Coronary artery (tissue), 2 donors: ENCODE measurements around the gene FAM228B.

Experiments used
- DNase-seq: peaks from one replicate; pipeline ENCODE4 v3.0.0-alpha.2; 2017; ENCODE audit warnings: low spot score
- H3K27ac ChIP-seq, 2 donors: fragments of 200-600 bp; sonication (generic); one replicate each; pipeline ENCODE4 v1.5.1; 2016 to 2019
- H3K4me3 ChIP-seq: fragments of 200-600 bp; sonication (generic); 2 replicates; pipeline ENCODE4 v1.5.1; 2016; ENCODE audit warnings: mild to moderate bottlenecking, moderate library complexity
- TF ChIP-seq, protein P1 (sequence below): fragments of 200-600 bp; sonication (generic); IDR thresholded peaks from one replicate; pipeline ENCODE4 v1.5.1; 2019; ENCODE audit warnings: antibody characterized with exemption

FAM228B gene

DNA sequence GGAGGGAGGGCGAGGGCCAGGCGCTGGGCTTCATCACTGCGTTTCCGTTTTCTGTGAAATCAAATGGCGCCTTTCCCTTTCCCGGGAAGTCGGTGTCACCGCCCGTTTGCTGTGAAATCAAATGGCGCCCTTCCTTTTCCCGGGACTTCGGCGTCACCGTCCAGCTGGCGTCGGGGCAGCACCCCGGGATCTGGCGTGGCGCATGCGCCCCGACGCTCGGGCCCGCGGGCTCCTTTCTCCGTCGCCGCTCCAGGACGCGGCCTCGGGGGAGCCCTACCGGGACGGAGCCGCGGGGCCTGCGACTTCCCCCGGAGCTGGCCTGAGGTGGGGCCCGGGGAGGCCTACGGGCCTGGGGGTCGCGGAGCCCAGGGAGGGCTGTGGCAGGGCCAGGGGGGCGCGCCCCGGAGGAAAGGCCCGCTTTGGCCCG, 51.6 kb downstream of the FAM228B start, which contains the start of gene FAM228A:
TSS of gene FAM228A (plus strand) at position 203 of the 427 bp plus-strand sequence. CDS start 428 bp downstream, outside the sequence.
- Histone ChIP-seq H3K4me3 (peak within 1 kb of the TSS; percentile 24), H3K27ac (no peak within 1 kb of the TSS)
- DNase-seq = no peak
- TF ChIP-seq, protein P1, sequence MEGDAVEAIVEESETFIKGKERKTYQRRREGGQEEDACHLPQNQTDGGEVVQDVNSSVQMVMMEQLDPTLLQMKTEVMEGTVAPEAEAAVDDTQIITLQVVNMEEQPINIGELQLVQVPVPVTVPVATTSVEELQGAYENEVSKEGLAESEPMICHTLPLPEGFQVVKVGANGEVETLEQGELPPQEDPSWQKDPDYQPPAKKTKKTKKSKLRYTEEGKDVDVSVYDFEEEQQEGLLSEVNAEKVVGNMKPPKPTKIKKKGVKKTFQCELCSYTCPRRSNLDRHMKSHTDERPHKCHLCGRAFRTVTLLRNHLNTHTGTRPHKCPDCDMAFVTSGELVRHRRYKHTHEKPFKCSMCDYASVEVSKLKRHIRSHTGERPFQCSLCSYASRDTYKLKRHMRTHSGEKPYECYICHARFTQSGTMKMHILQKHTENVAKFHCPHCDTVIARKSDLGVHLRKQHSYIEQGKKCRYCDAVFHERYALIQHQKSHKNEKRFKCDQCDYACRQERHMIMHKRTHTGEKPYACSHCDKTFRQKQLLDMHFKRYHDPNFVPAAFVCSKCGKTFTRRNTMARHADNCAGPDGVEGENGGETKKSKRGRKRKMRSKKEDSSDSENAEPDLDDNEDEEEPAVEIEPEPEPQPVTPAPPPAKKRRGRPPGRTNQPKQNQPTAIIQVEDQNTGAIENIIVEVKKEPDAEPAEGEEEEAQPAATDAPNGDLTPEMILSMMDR = no peak

DNA sequence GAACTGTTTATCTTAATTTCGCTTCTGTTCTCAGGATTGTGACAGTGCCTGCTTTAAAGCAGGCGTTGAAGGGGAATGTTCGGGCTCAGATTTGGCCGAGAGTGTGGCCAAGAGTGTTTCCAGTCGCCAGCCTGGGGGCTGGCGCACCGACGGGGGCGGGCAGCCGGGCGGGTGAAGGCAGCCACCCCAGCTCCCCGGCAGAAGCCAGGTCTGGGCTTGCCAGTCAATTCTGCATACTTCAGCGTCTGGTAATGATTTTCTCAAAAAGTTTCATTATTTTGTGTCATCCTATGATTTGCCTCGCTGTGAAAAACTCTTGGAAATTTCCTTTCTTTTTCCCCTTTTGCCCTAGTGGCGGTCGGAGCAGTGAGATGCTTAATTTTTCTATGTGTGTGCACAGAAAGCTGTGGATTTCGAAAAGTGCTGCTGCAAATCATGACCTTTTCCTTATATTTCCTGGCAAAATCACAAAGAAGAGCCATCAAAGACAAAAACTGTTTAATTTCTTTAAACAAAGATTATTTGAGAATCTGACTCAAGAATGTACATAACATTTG, 52.4 kb downstream of the FAM228B start:
- Histone ChIP-seq H3K4me3 (peak overlapping the region; percentile 24), H3K27ac (no peak overlapping the region)
- TF ChIP-seq, protein P1 = no peak
- no peak for DNase-seq

DNA sequence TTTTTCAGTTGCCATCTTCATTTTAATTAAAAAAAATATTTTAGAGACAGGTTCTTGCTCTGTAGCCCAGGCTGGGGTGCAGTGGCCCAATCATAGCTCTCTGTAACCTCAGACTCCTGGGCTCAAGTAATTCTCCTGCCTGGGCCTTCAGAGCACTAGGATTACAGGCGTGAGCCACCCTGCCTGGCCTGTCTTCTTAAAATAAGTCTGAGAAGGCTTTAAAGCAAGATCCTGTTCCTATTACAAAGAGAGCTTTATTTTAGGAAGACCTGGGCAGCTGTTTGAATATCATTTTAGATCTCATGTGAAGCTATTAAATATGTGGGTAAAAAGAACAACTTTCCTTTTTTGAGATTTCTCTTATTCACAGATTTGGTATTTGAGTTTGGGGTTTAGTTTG, 53.1 kb downstream of the FAM228B start:
- no peak for DNase-seq
- TF ChIP-seq, protein P1 = no peak
- Histone ChIP-seq H3K4me3 (no peak overlapping the region), H3K27ac (no peak overlapping the region)

DNA sequence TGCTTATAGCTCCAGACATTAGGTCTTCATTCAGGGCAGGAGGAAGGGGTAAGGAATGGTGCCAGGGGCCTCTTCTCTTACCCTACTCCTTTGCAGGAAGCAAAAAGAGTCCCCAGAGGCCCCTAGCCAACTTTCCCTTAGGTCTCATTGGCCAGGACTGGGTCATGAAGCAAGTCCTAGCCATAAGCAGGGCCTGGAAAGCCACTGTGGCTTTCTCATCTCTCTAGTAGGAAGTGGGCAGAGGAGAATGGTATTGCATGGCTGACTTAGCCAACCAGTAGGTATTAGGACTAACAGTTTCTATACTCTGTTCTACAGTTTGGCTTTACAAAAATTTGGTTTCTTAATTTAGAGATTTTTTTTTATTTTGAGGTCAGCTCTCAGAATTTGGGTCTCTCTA, 56.4 kb downstream of the FAM228B start:
- H3K27ac ChIP-seq = no peak overlapping the region
- no peak overlapping the region for H3K4me3 ChIP-seq
- no peak for DNase-seq
- TF ChIP-seq, protein P1 = no peak

- TF ChIP-seq, protein P1 = no peak
- DNase-seq = no peak
- no peak overlapping the region for H3K4me3 ChIP-seq
- no peak overlapping the region for H3K27ac ChIP-seq
These were observed 58.6 kb downstream of the FAM228B start for GRCh38 chr2:24181849-24182248.

GRCh38 chr2:24182507-24182906, 59.2 kb downstream of the FAM228B start:
- Histone ChIP-seq H3K4me3 (no peak overlapping the region), H3K27ac (no peak overlapping the region)
- no peak for DNase-seq
- TF ChIP-seq, protein P1 = no peak

- no peak overlapping the region for H3K27ac ChIP-seq
- no peak overlapping the region for H3K4me3 ChIP-seq
- TF ChIP-seq, protein P1 = no peak
- no peak for DNase-seq
These were observed 60.2 kb downstream of the FAM228B start for GRCh38 chr2:24183366-24184069.
